Upper lobe of left lung (tissue), 4 donors: ENCODE measurements around the gene ITGB1BP1.

Source experiments
- EP300 ChIP-seq, 4 donors: sonication (generic); formaldehyde crosslinking; IDR thresholded peaks; one replicate each; pipeline ENCODE4 v1.5.1; 2017; ENCODE audit warnings: antibody characterized with exemption in 4 of 4, control low read depth in 2 of 4
- POLR2A ChIP-seq, 4 donors: fragments of 450-650 bp; IDR thresholded peaks; one replicate each; pipeline ENCODE4 v1.5.1; 2016 to 2017; ENCODE audit warnings: antibody characterized with exemption in 4 of 4, mild to moderate bottlenecking in 2 of 4
- TF ChIP-seq, protein P1 (sequence below), 6 experiments: fragments of 450-650 bp in 4 of 6; fragments of 200-600 bp in 2 of 6; sonication (generic) in 2 of 6; IDR thresholded peaks; one replicate each; pipeline ENCODE4 v1.5.1; 2016 to 2019; ENCODE audit warnings: antibody characterized with exemption in 6 of 6

DNA sequence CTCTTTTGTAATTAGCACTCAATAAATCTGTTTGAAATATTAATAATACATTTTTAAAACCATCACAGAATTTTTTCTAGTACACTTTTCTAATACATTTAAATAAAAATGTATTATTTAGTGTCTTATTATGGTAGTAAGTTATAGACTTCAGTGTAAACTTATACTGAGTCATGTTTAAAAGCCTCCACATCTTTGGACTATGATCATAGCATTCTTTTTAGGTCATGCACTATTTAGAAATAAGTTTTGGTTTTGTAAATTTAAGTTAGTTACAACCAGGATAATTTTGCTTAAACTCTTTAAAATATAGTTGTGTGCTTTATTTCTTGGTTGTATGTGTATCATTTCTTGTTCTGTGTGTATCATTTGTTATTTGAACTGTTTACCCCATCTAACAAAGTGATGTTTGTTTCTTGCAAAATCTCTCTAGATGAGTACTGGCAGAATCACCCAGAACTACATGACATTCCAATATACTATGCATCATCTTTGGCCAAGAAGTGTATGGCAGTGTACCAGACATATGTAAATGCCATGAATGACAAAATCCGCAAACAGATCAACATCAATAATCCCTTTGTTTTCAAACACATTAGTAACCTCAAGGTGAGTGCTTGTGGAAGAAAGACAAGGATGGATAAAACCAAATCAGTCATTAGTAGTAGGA is 16.9 kb upstream of the ITGB1BP1 start:
- TF ChIP-seq, protein P1, sequence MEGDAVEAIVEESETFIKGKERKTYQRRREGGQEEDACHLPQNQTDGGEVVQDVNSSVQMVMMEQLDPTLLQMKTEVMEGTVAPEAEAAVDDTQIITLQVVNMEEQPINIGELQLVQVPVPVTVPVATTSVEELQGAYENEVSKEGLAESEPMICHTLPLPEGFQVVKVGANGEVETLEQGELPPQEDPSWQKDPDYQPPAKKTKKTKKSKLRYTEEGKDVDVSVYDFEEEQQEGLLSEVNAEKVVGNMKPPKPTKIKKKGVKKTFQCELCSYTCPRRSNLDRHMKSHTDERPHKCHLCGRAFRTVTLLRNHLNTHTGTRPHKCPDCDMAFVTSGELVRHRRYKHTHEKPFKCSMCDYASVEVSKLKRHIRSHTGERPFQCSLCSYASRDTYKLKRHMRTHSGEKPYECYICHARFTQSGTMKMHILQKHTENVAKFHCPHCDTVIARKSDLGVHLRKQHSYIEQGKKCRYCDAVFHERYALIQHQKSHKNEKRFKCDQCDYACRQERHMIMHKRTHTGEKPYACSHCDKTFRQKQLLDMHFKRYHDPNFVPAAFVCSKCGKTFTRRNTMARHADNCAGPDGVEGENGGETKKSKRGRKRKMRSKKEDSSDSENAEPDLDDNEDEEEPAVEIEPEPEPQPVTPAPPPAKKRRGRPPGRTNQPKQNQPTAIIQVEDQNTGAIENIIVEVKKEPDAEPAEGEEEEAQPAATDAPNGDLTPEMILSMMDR (IDR thresholded peaks at IDR 0.05), result no peak
- no peak for TF ChIP-seq POLR2A (IDR thresholded peaks at IDR 0.05)
- no peak for TF ChIP-seq EP300 (IDR thresholded peaks at IDR 0.05)
